NCI-H2227 (cell line): Measurements from ENCODE around the gene GALNT9.

Experiments used
- DNase-seq: peaks from one replicate; lab custom pipeline; 2025; ENCODE audit not compliant: unreplicated experiment; lab: John Stamatoyannopoulos, UW

Gene GALNT9

GRCh38 chr12:132161796-132162507 is 167.4 kb downstream of the GALNT9 start:
- no peak for DNase-seq

GRCh38 chr12:132161036-132161781 is 168.2 kb downstream of the GALNT9 start:
- peak; percentile 23 for DNase-seq

- no peak for DNase-seq
Observed at GRCh38 chr12:132160601-132161035, 168.8 kb downstream of the GALNT9 start.

- no peak for DNase-seq
Observed at GRCh38 chr12:132160016-132160415, 169.4 kb downstream of the GALNT9 start.

GRCh38 chr12:132159555-132160003 is 169.8 kb downstream of the GALNT9 start:
- DNase-seq = no peak

- DNase-seq = no peak
Observed at GRCh38 chr12:132158677-132159554, 170.5 kb downstream of the GALNT9 start.

GRCh38 chr12:132157733-132158409 is 171.5 kb downstream of the GALNT9 start:
- DNase-seq = no peak

GRCh38 chr12:132156573-132157325 is 172.6 kb downstream of the GALNT9 start:
- no peak for DNase-seq

- DNase-seq = no peak
Observed at GRCh38 chr12:132155771-132156572, 173.4 kb downstream of the GALNT9 start.

GRCh38 chr12:132154941-132155770 is 174.2 kb downstream of the GALNT9 start:
- DNase-seq = peak; percentile 24

- DNase-seq = peak; percentile 44
Observed at GRCh38 chr12:132154341-132154761, 175.0 kb downstream of the GALNT9 start.

- DNase-seq = peak; percentile 94
Observed at GRCh38 chr12:132153501-132154340, 175.7 kb downstream of the GALNT9 start.

- no peak for DNase-seq
Observed at GRCh38 chr12:132152953-132153352, 176.4 kb downstream of the GALNT9 start.

GRCh38 chr12:132152411-132152821 is 177.0 kb downstream of the GALNT9 start:
- DNase-seq = no peak

- DNase-seq = no peak
Observed at GRCh38 chr12:132151766-132152410, 177.5 kb downstream of the GALNT9 start.

GRCh38 chr12:132151145-132151765 is 178.1 kb downstream of the GALNT9 start:
- DNase-seq = no peak
